Left renal pelvis (tissue), 4 donors: ENCODE measurements around the gene ERLIN1. TPM values are rescaled to one million over a fixed set of nuclear protein-coding genes. Genes with fewer than 3 reads are reported as not detected.

ENCODE experiments used
- DNase-seq, 4 donors: peaks; one replicate each; pipeline ENCODE4 v3.0.0-alpha.2; 2013; ENCODE audit warnings: low read depth in 4 of 4, low spot score in 3 of 4
- polyA plus RNA-seq, 4 donors: library from polyadenylated mRNA; unstranded; fragments of 120-200 nt; gene quantifications; one replicate each; pipeline ENCODE4 v1.2.1, GENCODE V29; 2013; ENCODE audit not compliant: insufficient read length in 4 of 4

ERLIN1 gene
- polyA plus RNA-seq, 4 donors = 44.6 to 60.5 (median 55.1) TPM

GRCh38 chr10:100173035-100173434 is 12.8 kb downstream of the ERLIN1 start:
- no peak for DNase-seq

- no peak for DNase-seq
Measured at GRCh38 chr10:100172349-100172748, 13.5 kb downstream of the ERLIN1 start.

- DNase-seq = no peak
Measured at GRCh38 chr10:100168313-100168643, 17.6 kb downstream of the ERLIN1 start.

- DNase-seq = no peak
Measured at GRCh38 chr10:100167553-100168312, 18.1 kb downstream of the ERLIN1 start.

GRCh38 chr10:100163704-100164621 is 21.9 kb downstream of the ERLIN1 start:
- no peak for DNase-seq

GRCh38 chr10:100162696-100163095 is 23.1 kb downstream of the ERLIN1 start:
- no peak for DNase-seq

GRCh38 chr10:100158044-100158805 is 27.6 kb downstream of the ERLIN1 start:
- DNase-seq = no peak

GRCh38 chr10:100157156-100157555 is 28.7 kb downstream of the ERLIN1 start:
- DNase-seq = no peak

GRCh38 chr10:100155936-100156335 is 29.9 kb downstream of the ERLIN1 start:
- no peak for DNase-seq

GRCh38 chr10:100154666-100155065 is 31.2 kb downstream of the ERLIN1 start:
- DNase-seq = no peak

- DNase-seq = no peak
Measured at GRCh38 chr10:100153239-100153825, 32.5 kb downstream of the ERLIN1 start.

- DNase-seq = no peak
Measured at GRCh38 chr10:100151723-100152300, 34.0 kb downstream of the ERLIN1 start.

GRCh38 chr10:100148353-100149211 is 37.2 kb downstream of the ERLIN1 start:
- DNase-seq = no peak

GRCh38 chr10:100146875-100147650 is 38.8 kb downstream of the ERLIN1 start:
- DNase-seq = no peak

GRCh38 chr10:100146398-100146797 is 39.4 kb downstream of the ERLIN1 start:
- DNase-seq = no peak

- no peak for DNase-seq
Measured at GRCh38 chr10:100143756-100144155, 42.1 kb downstream of the ERLIN1 start.

GRCh38 chr10:100141446-100142087 is 44.3 kb downstream of the ERLIN1 start:
- no peak for DNase-seq

GRCh38 chr10:100140070-100140469 is 45.8 kb downstream of the ERLIN1 start:
- DNase-seq = no peak
